Cardiac fibroblast (primary cell): ENCODE measurements around the gene CLCN2.

ENCODE experiments used
- DNase-seq, 2 donors: peaks; one replicate each; pipeline versions ENCODE4 v3.0.0 to v3.0.0-alpha.2; 2010; ENCODE audit warnings: low read depth in 2 of 2
- H3K4me3 ChIP-seq, 2 donors: replicated peaks in 1 of 2; 1 replicate in 1 of 2; 2 replicates in 1 of 2; pipeline ENCODE4 v1.5.1; 2011; ENCODE audit warnings: low read depth in 2 of 2, low read length in 2 of 2, mild to moderate bottlenecking in 2 of 2, moderate library complexity in 1 of 2
- TF ChIP-seq, protein P1 (sequence below): IDR thresholded peaks from one replicate; pipeline ENCODE4 v1.5.1; 2011; ENCODE audit warnings: low read depth, mild to moderate bottlenecking, low read length, inconsistent platforms

The CLCN2 gene

DNA sequence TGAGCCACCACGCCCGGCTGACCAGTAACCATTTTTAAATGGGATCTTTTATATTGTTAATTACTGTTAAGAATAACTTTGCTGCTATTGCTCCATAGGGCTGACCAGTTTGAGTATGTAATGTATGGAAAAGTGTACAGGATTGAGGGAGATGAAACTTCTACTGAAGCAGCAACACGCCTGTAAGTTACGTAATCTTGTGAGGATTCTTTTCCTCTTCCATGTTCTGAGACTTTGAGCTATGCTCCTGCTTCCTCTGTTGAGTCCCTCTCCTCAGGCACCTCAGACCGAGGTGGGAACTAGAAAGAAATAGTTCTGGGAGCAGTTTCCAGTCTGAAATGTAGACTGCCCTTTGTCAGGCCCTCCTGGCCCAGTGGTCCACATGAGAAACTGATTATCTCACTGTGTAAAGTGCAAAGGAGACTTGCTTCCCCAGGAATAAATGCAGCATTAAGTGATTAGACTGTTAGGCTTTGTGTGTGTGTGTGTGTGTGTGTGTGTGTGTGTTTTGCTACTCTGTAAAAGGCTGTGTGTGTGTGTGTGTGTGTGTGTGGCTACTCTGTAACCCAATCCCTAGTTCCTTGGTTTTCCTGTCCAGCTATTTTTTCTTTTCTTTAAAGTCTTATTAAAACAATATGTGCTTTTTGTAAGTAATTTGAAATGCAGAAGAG, 5.3 kb upstream of the CLCN2 start:
- H3K4me3 ChIP-seq: no peak overlapping the region
- TF ChIP-seq, protein P1, sequence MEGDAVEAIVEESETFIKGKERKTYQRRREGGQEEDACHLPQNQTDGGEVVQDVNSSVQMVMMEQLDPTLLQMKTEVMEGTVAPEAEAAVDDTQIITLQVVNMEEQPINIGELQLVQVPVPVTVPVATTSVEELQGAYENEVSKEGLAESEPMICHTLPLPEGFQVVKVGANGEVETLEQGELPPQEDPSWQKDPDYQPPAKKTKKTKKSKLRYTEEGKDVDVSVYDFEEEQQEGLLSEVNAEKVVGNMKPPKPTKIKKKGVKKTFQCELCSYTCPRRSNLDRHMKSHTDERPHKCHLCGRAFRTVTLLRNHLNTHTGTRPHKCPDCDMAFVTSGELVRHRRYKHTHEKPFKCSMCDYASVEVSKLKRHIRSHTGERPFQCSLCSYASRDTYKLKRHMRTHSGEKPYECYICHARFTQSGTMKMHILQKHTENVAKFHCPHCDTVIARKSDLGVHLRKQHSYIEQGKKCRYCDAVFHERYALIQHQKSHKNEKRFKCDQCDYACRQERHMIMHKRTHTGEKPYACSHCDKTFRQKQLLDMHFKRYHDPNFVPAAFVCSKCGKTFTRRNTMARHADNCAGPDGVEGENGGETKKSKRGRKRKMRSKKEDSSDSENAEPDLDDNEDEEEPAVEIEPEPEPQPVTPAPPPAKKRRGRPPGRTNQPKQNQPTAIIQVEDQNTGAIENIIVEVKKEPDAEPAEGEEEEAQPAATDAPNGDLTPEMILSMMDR: no peak
- peak in 1 of 2 donors; percentile 68 for DNase-seq

DNA sequence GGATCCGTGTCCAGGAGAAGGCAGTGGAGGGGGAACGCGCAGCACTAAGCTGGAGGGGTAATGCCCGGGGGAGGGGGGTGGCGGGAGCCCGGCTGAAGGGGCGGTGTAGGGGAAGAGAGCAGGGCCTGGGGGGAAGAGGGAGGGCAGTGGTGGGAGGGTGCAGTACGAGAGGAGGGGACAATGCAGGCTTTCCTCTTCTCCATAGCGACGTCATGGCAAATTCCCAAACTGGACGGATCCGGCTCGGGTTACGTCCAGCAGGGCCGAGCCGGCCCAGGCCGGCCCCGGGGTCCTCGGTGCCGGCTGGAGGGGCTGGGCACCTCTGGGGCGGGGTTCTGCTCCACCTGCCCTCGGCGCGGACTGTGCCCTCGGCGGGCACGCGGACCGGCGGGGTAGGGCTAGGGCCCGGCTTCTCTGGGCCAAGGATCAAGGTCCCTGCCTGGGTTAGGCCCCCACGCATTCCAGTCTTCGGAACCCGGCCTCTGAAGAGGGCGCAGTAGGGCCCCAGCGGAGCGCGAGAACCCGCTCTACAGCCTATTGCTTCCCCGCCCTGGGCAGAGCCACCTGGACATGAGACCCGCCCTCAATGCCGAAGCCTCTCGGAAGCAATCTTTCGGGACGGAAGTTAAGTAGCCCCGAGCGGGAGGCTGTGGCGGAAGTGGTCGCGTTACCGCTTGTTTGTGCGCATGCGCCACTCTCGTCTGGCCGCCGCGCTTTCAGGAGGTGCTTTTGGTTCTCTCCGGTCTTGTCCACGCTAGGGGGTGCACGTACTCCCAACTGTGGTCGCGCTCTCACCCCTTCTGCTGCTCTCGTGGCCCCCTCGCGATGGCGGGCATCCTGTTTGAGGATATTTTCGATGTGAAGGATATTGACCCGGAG, 1.5 kb upstream of the CLCN2 start:
- H3K4me3 ChIP-seq: peak overlapping the region; percentile 81 to 83
- DNase-seq: peak; percentile 98
- TF ChIP-seq, protein P1: peak; percentile 68

DNA sequence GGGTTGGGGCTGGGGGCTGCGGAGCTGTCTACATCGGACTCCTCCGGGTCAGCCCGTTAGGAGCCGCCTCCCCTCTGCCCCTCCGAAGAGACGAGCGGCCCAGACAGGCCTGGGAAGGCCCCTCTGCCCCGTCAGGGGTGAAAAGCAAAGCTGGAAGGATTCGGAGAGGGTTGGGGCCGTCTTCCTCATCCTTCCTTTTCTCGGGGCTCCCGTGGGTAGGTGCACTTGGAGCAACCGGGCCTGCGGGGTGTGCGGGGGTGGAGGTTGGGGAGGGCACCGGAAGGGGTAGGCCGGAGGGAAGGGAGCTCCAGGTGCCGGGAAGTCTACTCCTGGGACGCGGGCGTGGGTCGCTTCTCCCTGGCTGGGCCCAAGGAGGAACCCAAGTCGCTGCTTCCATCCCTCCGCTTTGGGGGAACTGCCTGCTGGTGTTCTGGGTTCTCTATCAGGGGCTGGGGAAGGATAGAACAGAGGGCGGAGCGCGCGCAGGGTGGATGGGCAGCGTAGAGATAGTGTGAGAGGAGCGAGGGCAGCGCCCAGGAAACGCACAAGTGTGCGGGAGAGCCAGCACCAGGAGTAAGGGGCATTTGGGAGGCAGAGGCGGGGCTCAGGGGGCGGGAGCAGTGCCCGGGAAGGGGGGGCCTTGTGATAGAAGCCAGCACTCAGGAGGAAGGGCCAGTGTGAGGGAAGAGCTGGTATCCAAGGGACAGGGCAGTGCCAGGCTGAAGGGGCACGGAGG, 695 bp upstream of the CLCN2 start:
- peak; percentile 60 to 66 for DNase-seq
- H3K4me3 ChIP-seq: peak overlapping the region; percentile 81 to 83
- TF ChIP-seq, protein P1: no peak

DNA sequence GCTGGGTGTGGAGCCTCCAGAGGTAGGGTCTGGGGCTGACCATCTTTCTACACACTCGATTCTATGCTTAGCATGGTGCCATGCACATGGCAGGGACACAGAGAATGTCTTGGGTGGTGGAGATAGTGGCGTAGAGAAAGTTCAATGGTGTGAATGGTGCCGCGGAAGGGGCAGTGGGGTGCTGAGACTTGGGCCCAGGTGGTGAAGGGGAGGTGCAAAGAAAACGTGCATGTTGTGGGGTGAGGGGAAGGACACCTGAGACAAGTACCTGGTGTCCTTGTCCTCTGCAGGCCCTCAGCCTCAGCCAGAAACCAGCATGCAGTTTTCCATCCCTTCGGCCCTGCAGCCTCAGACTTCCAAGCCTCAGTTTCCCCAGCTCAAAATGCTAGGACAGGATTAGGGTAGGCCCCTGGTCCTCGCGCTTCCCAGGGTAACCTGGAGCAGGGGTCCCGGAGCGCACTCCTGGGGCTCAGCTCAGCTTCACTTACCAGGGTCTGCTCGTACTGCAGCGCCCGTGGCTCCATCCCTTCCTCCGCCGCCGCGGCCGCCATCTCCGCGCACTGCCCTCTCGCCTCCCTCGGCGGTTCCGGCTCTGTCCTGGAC, 375 bp downstream of the CLCN2 start:
- H3K4me3 ChIP-seq: peak overlapping the region; percentile 74 to 81
- DNase-seq: no peak
- TF ChIP-seq, protein P1: no peak

DNA sequence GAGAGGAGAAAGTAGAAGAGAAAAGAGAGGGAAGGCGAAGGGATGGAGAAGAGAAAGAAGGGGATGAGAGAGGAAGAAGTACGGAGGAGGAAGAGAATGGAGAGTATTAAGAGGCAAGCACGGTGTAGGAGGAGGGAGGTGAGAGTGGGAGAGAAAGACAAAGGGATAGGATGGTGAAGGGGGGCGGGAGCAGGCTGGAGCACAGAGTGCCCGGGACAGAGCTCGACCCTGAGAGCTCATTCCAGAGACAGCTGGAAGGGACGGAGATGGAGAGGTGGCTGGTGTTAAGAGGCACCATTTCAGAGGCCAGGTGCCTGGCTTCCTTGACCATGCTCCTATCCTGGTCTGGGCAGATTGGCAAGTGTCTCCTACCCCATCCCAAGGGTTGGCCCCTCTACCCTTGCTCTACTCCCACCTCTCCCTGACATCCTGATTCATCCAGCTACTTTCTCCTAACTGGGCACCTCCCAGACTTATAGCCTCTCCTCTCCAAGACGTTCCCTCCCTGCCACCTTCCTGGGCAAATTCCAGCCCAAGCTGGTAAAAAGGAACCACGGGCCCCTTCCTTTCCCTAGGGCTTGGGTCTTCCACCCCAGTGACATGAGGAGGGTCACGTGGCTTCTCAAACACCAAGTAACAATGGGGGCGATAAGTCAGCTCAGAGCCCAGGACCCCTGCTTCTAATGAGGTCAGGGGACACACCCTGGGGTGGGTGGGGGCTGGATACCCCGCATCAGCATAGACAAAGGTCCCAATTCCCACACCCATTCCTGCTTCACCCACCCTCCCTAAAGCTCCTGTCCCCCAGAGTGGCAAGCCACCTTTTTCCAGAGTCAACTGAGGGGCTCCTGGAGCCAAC, 1.1 kb downstream of the CLCN2 start:
- TF ChIP-seq, protein P1: no peak
- peak overlapping the region; percentile 74 to 81 for H3K4me3 ChIP-seq
- DNase-seq: no peak
